DMS 273 treated with DMSO at 0.1 percent for 48 hours (cell line): ENCODE results near the gene HSPB3.
"Not testable (repeated sequence)": the region's sequence is repeated elsewhere in the genome, so short reads cannot be mapped to it uniquely, and the experiment has no call there.

Experiments
- DNase-seq: peaks from one replicate; lab custom pipeline; 2025; lab: John Stamatoyannopoulos, UW

Gene HSPB3

GRCh38 chr5:54457094-54457862 lies 1.8 kb downstream of the HSPB3 start:
- DNase-seq = no peak

- no peak for DNase-seq
Measured at GRCh38 chr5:54458221-54458620, 2.7 kb downstream of the HSPB3 start.

GRCh38 chr5:54460181-54460919 lies 4.9 kb downstream of the HSPB3 start:
- DNase-seq = no peak

- DNase-seq = no peak
Measured at GRCh38 chr5:54462281-54462680, 6.8 kb downstream of the HSPB3 start.

- no peak for DNase-seq
Measured at GRCh38 chr5:54463713-54464112, 8.2 kb downstream of the HSPB3 start.

- no peak for DNase-seq
Measured at GRCh38 chr5:54469622-54470021, 14.1 kb downstream of the HSPB3 start.

GRCh38 chr5:54470128-54470527 lies 14.6 kb downstream of the HSPB3 start:
- no peak for DNase-seq

GRCh38 chr5:54470677-54471076 lies 15.2 kb downstream of the HSPB3 start:
- DNase-seq = no peak

- DNase-seq = no peak
Measured at GRCh38 chr5:54471398-54471797, 15.9 kb downstream of the HSPB3 start.

GRCh38 chr5:54476682-54477081 lies 21.2 kb downstream of the HSPB3 start:
- DNase-seq = no peak

GRCh38 chr5:54477941-54478478 lies 22.5 kb downstream of the HSPB3 start:
- DNase-seq = no peak

- DNase-seq = no peak
Measured at GRCh38 chr5:54480296-54480695, 24.8 kb downstream of the HSPB3 start.

GRCh38 chr5:54484219-54484894 lies 28.9 kb downstream of the HSPB3 start:
- no peak for DNase-seq

- DNase-seq = not testable (repeated sequence)
Measured at GRCh38 chr5:54485659-54486058, 30.2 kb downstream of the HSPB3 start.

- DNase-seq = not testable (repeated sequence)
Measured at GRCh38 chr5:54489648-54489979, 34.1 kb downstream of the HSPB3 start.

GRCh38 chr5:54491326-54491725 lies 35.8 kb downstream of the HSPB3 start:
- no peak for DNase-seq

- DNase-seq = no peak
Measured at GRCh38 chr5:54492178-54492577, 36.7 kb downstream of the HSPB3 start.

GRCh38 chr5:54495027-54495426 lies 39.5 kb downstream of the HSPB3 start:
- no peak for DNase-seq
